ENCODE measurements around the gene RIBC2. TPM values are rescaled to one million over a fixed set of nuclear protein-coding genes. Genes with fewer than 3 reads are reported as not detected.

RIBC2 gene
- total and polyA plus RNA-seq, 2 donors from 2014 or later: 1.0 TPM; not detected in 1

DNA sequence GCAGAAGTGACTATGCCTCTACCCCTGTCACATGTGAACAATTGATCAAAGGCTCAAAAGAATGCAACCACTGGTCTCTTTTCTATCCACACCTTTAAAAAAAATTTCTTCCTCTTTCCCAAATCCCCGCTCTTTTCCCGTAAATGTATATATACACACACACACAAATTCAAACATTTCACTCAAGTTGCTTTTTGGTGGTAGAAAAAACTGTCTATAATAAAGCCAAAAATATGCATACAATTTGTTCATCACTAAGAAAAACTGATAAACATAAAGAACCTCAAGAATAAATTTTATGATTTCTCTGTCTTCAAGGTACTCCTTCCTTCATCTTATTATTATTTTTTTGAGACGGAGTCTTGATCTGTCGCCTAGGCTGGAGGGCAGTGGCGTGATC, 5.7 kb upstream of the RIBC2 start:
- intact Hi-C loops (cut with DNase I): no loop called here
- TF ChIP-seq, protein P1, sequence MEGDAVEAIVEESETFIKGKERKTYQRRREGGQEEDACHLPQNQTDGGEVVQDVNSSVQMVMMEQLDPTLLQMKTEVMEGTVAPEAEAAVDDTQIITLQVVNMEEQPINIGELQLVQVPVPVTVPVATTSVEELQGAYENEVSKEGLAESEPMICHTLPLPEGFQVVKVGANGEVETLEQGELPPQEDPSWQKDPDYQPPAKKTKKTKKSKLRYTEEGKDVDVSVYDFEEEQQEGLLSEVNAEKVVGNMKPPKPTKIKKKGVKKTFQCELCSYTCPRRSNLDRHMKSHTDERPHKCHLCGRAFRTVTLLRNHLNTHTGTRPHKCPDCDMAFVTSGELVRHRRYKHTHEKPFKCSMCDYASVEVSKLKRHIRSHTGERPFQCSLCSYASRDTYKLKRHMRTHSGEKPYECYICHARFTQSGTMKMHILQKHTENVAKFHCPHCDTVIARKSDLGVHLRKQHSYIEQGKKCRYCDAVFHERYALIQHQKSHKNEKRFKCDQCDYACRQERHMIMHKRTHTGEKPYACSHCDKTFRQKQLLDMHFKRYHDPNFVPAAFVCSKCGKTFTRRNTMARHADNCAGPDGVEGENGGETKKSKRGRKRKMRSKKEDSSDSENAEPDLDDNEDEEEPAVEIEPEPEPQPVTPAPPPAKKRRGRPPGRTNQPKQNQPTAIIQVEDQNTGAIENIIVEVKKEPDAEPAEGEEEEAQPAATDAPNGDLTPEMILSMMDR (IDR thresholded peaks at IDR 0.05; ENCODE audit: borderline replicate concordance, extremely low read depth, insufficient read depth): no peak
- no peaks in the 10 kb centered on the region for H3K9me3 ChIP-seq (ENCODE audit: control insufficient read depth in 2 of 3, insufficient read depth in 1 of 3, low read length in 3 of 3)
- DNase-seq (no peak), FAIRE-seq (no peak)
- H3K4me3 ChIP-seq (ENCODE audit: low read length in 3 of 3): no peak overlapping the region
- H3K36me3 ChIP-seq (ENCODE audit: control insufficient read depth in 2 of 3, insufficient read depth in 3 of 3, low read length in 3 of 3): no peaks in the 10 kb centered on the region
- H3K27ac ChIP-seq (ENCODE audit: low read depth in 2 of 2, low read length in 2 of 2): no peak overlapping the region
- H3K9ac ChIP-seq (ENCODE audit: low read length in 3 of 3): no peak overlapping the region
- H3K27me3 ChIP-seq (ENCODE audit: control insufficient read depth, insufficient read depth, low read length): no peaks in the 10 kb centered on the region
- H3K4me1 ChIP-seq (ENCODE audit: control insufficient read depth in 2 of 3, insufficient read depth in 2 of 3, low read depth in 1 of 3, low read length in 3 of 3): no peaks in the 10 kb centered on the region

GRCh38 chr22:45413013-45413367, 503 bp upstream of the RIBC2 start:
- TF ChIP-seq, protein P1 (IDR thresholded peaks at IDR 0.05; ENCODE audit: borderline replicate concordance, extremely low read depth, insufficient read depth): no peak
- intact Hi-C loops (cut with DNase I): no loop called here
- peak overlapping the region in 1 of 3 donors; percentile 71 for H3K4me3 ChIP-seq (ENCODE audit: low read length in 3 of 3)
- H3K27me3 ChIP-seq (ENCODE audit: control insufficient read depth, insufficient read depth, low read length): no peaks in the 10 kb centered on the region
- H3K36me3 ChIP-seq (ENCODE audit: control insufficient read depth in 2 of 3, insufficient read depth in 3 of 3, low read length in 3 of 3): no peaks in the 10 kb centered on the region
- H3K27ac ChIP-seq (ENCODE audit: low read depth in 2 of 2, low read length in 2 of 2): no peak overlapping the region
- DNase-seq: peak in 1 of 5 donors; percentile 80
- H3K4me1 ChIP-seq (ENCODE audit: control insufficient read depth in 2 of 3, insufficient read depth in 2 of 3, low read depth in 1 of 3, low read length in 3 of 3): peaks cover 0 to 2% (median 0%) of the 10 kb centered on the region in 3 donors
- no peaks in the 10 kb centered on the region for H3K9me3 ChIP-seq (ENCODE audit: control insufficient read depth in 2 of 3, insufficient read depth in 1 of 3, low read length in 3 of 3)
- H3K9ac ChIP-seq (ENCODE audit: low read length in 3 of 3): no peak overlapping the region
- FAIRE-seq: no peak

DNA sequence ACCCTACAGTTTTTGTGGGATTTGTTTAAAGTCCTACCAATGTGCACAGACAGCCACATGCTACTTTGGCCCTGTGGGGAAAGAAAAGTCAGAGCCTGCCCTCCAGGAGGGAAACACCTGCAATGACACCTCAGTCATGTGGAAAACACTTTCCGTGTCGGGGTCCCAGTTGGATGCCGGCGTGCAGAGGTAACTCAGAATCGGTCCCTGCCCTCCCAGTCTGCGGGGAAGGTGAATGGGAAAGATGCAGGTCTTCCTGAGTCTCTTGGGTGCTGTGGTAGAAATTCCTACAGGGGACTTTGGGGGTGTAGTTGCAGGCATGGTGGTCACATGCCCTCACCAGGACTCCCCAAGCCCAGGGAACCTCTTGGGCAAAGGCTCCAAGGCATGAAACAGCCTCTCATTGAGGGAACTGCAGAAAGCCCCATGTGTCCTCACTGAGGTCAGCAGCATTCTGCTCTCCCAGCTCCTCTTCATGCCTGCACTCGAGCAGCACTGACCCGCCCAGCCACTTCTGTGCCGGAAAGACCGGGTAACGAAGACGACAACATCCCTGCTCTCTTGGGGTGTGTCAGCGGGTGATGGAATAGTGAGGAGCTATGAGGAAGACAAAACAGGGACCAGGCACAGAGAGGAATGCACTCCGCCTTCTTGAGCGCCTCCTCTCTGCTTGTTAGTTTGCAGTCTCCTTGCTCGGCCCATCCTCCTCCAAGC, 4.7 kb downstream of the RIBC2 start:
- H3K4me1 ChIP-seq (ENCODE audit: control insufficient read depth in 2 of 3, insufficient read depth in 2 of 3, low read depth in 1 of 3, low read length in 3 of 3): peaks cover 0 to 2% (median 0%) of the 10 kb centered on the region in 3 donors
- peak in 1 of 5 donors; percentile 35 for DNase-seq
- FAIRE-seq: no peak
- TF ChIP-seq, protein P1 (IDR thresholded peaks at IDR 0.05; ENCODE audit: borderline replicate concordance, extremely low read depth, insufficient read depth): no peak
- no peak overlapping the region for H3K27ac ChIP-seq (ENCODE audit: low read depth in 2 of 2, low read length in 2 of 2)
- H3K9me3 ChIP-seq (ENCODE audit: control insufficient read depth in 2 of 3, insufficient read depth in 1 of 3, low read length in 3 of 3): no peaks in the 10 kb centered on the region
- H3K27me3 ChIP-seq (ENCODE audit: control insufficient read depth, insufficient read depth, low read length): no peaks in the 10 kb centered on the region
- intact Hi-C loops (cut with DNase I): no loop called here
- H3K4me3 ChIP-seq (ENCODE audit: low read length in 3 of 3): no peak overlapping the region
- H3K9ac ChIP-seq (ENCODE audit: low read length in 3 of 3): no peak overlapping the region
- no peaks in the 10 kb centered on the region for H3K36me3 ChIP-seq (ENCODE audit: control insufficient read depth in 2 of 3, insufficient read depth in 3 of 3, low read length in 3 of 3)

- TF ChIP-seq, protein P1 (IDR thresholded peaks at IDR 0.05; ENCODE audit: borderline replicate concordance, extremely low read depth, insufficient read depth): no peak
- Histone ChIP-seq H3K9me3 (ENCODE audit: control insufficient read depth in 2 of 3, insufficient read depth in 1 of 3, low read length in 3 of 3) (no peaks in the 10 kb centered on the region), H3K36me3 (ENCODE audit: control insufficient read depth in 2 of 3, insufficient read depth in 3 of 3, low read length in 3 of 3) (no peaks in the 10 kb centered on the region), H3K9ac (ENCODE audit: low read length in 3 of 3) (no peak overlapping the region), H3K27ac (ENCODE audit: low read depth in 2 of 2, low read length in 2 of 2) (no peak overlapping the region), H3K4me3 (ENCODE audit: low read length in 3 of 3) (no peak overlapping the region), H3K4me1 (ENCODE audit: control insufficient read depth in 2 of 3, insufficient read depth in 2 of 3, low read depth in 1 of 3, low read length in 3 of 3) (no peaks in the 10 kb centered on the region), H3K27me3 (ENCODE audit: control insufficient read depth, insufficient read depth, low read length) (no peaks in the 10 kb centered on the region)
- intact Hi-C loops (cut with DNase I): no loop called here
- no peak for DNase-seq
- FAIRE-seq: no peak
These were observed 5.3 kb downstream of the RIBC2 start for GRCh38 chr22:45418770-45419138.

Data from kidney (tissue), 14 donors.